ENCODE results near the gene MED9. TPM values are rescaled to one million over a fixed set of nuclear protein-coding genes. Genes with fewer than 3 reads are reported as not detected.

MED9 gene
- total RNA-seq, 1 experiment from 2014 or later = 20.4 TPM

DNA sequence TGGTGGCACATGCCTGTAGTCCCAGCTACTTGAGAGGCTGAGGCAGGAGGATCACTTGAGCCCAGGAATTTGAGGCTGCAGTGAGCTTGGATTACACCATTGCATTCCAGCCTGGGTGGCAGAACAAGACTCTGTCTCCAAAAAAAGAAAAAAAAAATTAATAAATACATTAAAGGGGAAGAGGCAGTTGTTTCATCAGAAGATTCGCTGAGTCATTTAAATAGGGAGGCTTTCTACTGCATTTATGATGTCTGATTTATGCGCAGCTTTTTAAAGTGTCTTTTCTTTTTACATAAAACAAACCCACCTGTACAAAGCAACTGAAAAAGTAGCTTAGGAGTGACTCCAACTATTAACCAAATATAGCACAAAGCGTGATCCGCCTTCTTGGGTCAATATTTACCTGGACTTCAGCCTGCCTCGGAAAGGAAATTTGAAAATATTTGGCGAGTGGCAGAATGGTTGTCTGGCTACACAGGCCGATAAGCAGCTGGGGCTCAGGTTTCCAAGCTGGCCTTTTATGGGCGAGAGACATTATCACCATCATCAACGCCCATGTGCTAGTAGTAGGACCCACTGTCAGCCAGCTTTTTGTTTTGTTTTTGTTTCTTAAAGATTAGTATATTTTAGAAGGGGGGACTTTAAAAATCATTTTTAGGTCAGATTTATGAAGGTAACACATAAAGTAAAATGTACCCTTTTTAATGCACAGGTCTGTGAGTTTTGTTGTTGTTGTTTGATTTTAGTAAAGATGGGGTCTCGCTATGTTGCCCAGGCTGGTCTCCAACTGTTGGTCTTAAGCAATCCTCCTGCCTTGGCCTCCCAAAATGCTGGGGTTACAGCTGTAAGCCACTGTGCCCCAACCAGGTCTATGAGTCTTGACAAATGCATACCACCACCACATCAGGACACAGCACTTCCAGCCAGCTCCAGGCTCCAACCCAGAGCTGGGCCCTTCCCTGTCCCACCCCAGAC is 61.9 kb downstream of the MED9 start:
- no peak for DNase-seq (ENCODE audit: low spot score)
- Histone ChIP-seq H3K4me3 (ENCODE audit: low read depth, low read length, poor library complexity, severe bottlenecking) (no peak overlapping the region), H3K4me1 (ENCODE audit: insufficient read depth, low read length, poor library complexity, severe bottlenecking) (peaks cover 33% of the 10 kb centered on the region), H3K27me3 (replicated peaks; ENCODE audit: insufficient read depth, low read depth, low read length, poor library complexity) (no peaks in the 10 kb centered on the region), H3K27ac (ENCODE audit: low read depth, low read length, poor library complexity, severe bottlenecking) (peak overlapping the region; percentile 27), H3K36me3 (ENCODE audit: insufficient read depth, low read length, poor library complexity, severe bottlenecking) (no peaks in the 10 kb centered on the region), H3K9me3 (ENCODE audit: low read depth, low read length, poor library complexity, severe bottlenecking) (no peaks in the 10 kb centered on the region)
- TF ChIP-seq EZH2 (IDR thresholded peaks at IDR 0.05; ENCODE audit: borderline replicate concordance, low read depth, low read length, poor library complexity, severe bottlenecking) = no peak
- no peak for TF ChIP-seq CTCF (conservative IDR thresholded peaks at IDR 0.05; ENCODE audit: low read depth, low read length)
- BruUV-seq (replicated peaks) = no TSS peak
- ChIA-PET CTCF (interaction anchor here (0.7 kb wide), 1 partner anchor 42 kb away, joined by 3 read pairs; no protein-coding TSS in a partner anchor), POLR2A (ENCODE audit: low non-redundant PET) (no interaction called here)
- intact Hi-C loops (cut with micrococcal nuclease; ENCODE audit: unreplicated experiment) = no loop called here

DNA sequence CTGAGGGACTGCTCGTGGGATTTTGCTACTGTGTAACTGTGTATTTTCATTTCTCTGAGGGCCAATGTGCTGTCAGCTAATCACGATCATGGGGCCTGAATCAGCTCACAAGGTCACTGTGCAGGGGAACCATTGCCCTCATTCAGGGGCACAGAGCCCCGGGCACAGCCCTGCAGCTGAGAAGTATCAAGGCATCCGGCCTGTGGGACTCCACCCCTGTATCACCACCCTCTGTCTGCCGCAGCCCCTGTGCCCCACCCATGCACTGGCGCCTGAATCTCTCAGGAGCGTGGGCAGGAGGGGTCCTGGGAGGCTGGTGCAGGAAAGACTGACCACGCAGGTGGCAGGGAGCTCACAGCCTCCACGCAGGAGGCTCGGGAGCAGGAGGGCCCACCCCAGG is 62.8 kb downstream of the MED9 start:
- intact Hi-C loops (cut with micrococcal nuclease; ENCODE audit: unreplicated experiment) = no loop called here
- CTCF ChIA-PET = no interaction called here
- H3K27ac ChIP-seq (ENCODE audit: low read depth, low read length, poor library complexity, severe bottlenecking) = peak overlapping the region; percentile 27
- H3K9me3 ChIP-seq (ENCODE audit: low read depth, low read length, poor library complexity, severe bottlenecking) = no peaks in the 10 kb centered on the region
- H3K27me3 ChIP-seq (replicated peaks; ENCODE audit: insufficient read depth, low read depth, low read length, poor library complexity) = no peaks in the 10 kb centered on the region
- no peaks in the 10 kb centered on the region for H3K36me3 ChIP-seq (ENCODE audit: insufficient read depth, low read length, poor library complexity, severe bottlenecking)
- TF ChIP-seq CTCF (conservative IDR thresholded peaks at IDR 0.05; ENCODE audit: low read depth, low read length) (no peak), EZH2 (IDR thresholded peaks at IDR 0.05; ENCODE audit: borderline replicate concordance, low read depth, low read length, poor library complexity, severe bottlenecking) (no peak)
- H3K4me1 ChIP-seq (ENCODE audit: insufficient read depth, low read length, poor library complexity, severe bottlenecking) = peaks cover 33% of the 10 kb centered on the region
- BruUV-seq (replicated peaks) = no TSS peak
- POLR2A ChIA-PET (ENCODE audit: low non-redundant PET) = no interaction called here
- H3K4me3 ChIP-seq (ENCODE audit: low read depth, low read length, poor library complexity, severe bottlenecking) = no peak overlapping the region
- no peak for DNase-seq (ENCODE audit: low spot score)

- intact Hi-C loops (cut with micrococcal nuclease; ENCODE audit: unreplicated experiment) = no loop called here
- POLR2A ChIA-PET (ENCODE audit: low non-redundant PET) = interaction anchor here (0.6 kb wide), 1 partner anchor 21 kb away, joined by 7 read pairs; no protein-coding TSS in a partner anchor
- no peak overlapping the region for H3K4me3 ChIP-seq (ENCODE audit: low read depth, low read length, poor library complexity, severe bottlenecking)
- TF ChIP-seq EZH2 (IDR thresholded peaks at IDR 0.05; ENCODE audit: borderline replicate concordance, low read depth, low read length, poor library complexity, severe bottlenecking) (no peak), CTCF (conservative IDR thresholded peaks at IDR 0.05; ENCODE audit: low read depth, low read length) (no peak)
- CTCF ChIA-PET = no interaction called here
- H3K9me3 ChIP-seq (ENCODE audit: low read depth, low read length, poor library complexity, severe bottlenecking) = no peaks in the 10 kb centered on the region
- H3K4me1 ChIP-seq (ENCODE audit: insufficient read depth, low read length, poor library complexity, severe bottlenecking) = peaks cover 31% of the 10 kb centered on the region
- H3K36me3 ChIP-seq (ENCODE audit: insufficient read depth, low read length, poor library complexity, severe bottlenecking) = no peaks in the 10 kb centered on the region
- DNase-seq (ENCODE audit: low spot score) = no peak
- H3K27ac ChIP-seq (ENCODE audit: low read depth, low read length, poor library complexity, severe bottlenecking) = no peak overlapping the region
- no peaks in the 10 kb centered on the region for H3K27me3 ChIP-seq (replicated peaks; ENCODE audit: insufficient read depth, low read depth, low read length, poor library complexity)
- BruUV-seq (replicated peaks) = no TSS peak
Observed at GRCh38 chr17:17540278-17540906, 63.6 kb downstream of the MED9 start.
